ENCODE data around the gene NFE2L3.

DNA sequence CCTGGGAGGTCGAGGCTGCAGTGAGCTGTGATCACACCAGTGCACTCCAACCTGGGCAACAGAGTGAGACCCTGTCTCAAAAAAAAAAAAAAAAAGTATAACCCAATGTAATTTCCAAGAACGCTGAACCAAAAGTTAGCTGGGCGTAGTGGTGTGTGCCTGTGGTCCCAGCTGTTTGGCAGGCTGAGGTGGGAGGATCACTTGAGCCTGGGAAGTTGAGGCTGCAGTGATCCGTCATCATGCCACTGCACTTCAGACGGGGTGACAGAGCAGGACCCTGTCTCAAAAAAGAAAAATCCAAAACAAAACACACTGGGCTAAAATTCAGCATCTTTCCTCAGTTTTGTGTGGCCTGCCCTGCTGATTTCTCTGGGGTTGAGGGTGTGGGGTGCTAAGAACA lies 27.4 kb downstream of the NFE2L3 start:
- TF ChIP-seq, protein P1, sequence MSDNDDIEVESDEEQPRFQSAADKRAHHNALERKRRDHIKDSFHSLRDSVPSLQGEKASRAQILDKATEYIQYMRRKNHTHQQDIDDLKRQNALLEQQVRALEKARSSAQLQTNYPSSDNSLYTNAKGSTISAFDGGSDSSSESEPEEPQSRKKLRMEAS (IDR thresholded peaks at IDR 0.05) = no peak
- TF ChIP-seq, protein P2, sequence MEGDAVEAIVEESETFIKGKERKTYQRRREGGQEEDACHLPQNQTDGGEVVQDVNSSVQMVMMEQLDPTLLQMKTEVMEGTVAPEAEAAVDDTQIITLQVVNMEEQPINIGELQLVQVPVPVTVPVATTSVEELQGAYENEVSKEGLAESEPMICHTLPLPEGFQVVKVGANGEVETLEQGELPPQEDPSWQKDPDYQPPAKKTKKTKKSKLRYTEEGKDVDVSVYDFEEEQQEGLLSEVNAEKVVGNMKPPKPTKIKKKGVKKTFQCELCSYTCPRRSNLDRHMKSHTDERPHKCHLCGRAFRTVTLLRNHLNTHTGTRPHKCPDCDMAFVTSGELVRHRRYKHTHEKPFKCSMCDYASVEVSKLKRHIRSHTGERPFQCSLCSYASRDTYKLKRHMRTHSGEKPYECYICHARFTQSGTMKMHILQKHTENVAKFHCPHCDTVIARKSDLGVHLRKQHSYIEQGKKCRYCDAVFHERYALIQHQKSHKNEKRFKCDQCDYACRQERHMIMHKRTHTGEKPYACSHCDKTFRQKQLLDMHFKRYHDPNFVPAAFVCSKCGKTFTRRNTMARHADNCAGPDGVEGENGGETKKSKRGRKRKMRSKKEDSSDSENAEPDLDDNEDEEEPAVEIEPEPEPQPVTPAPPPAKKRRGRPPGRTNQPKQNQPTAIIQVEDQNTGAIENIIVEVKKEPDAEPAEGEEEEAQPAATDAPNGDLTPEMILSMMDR (IDR thresholded peaks at IDR 0.05; ENCODE audit: low read depth, low read length, missing input control) = no peak
- TF ChIP-seq, protein P3, sequence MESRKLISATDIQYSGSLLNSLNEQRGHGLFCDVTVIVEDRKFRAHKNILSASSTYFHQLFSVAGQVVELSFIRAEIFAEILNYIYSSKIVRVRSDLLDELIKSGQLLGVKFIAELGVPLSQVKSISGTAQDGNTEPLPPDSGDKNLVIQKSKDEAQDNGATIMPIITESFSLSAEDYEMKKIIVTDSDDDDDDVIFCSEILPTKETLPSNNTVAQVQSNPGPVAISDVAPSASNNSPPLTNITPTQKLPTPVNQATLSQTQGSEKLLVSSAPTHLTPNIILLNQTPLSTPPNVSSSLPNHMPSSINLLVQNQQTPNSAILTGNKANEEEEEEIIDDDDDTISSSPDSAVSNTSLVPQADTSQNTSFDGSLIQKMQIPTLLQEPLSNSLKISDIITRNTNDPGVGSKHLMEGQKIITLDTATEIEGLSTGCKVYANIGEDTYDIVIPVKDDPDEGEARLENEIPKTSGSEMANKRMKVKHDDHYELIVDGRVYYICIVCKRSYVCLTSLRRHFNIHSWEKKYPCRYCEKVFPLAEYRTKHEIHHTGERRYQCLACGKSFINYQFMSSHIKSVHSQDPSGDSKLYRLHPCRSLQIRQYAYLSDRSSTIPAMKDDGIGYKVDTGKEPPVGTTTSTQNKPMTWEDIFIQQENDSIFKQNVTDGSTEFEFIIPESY (IDR thresholded peaks at IDR 0.05) = no peak
- TF ChIP-seq, protein P4, sequence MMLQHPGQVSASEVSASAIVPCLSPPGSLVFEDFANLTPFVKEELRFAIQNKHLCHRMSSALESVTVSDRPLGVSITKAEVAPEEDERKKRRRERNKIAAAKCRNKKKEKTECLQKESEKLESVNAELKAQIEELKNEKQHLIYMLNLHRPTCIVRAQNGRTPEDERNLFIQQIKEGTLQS (IDR thresholded peaks at IDR 0.05) = no peak
- no peak for TF ChIP-seq FOXA1 (IDR thresholded peaks at IDR 0.05)
- no peak for TF ChIP-seq GABPA (IDR thresholded peaks at IDR 0.05 in 1 of 2, conservative IDR thresholded peaks at IDR 0.05 in 1 of 2)
- TF ChIP-seq TAF1 (conservative IDR thresholded peaks at IDR 0.05) = no peak
- TF ChIP-seq EGR1 (IDR thresholded peaks at IDR 0.05; ENCODE audit: low read depth in 2 of 2) = no peak
